ENCODE results near the gene ZBTB40. TPM values are rescaled to one million over a fixed set of nuclear protein-coding genes. Genes with fewer than 3 reads are reported as not detected.

The ZBTB40 gene
- total and polyA plus RNA-seq, 2 of the 13 experiments (the other 11 are each of a cell fraction or from before 2014, with no cell fraction given): 8.8 to 16.5 TPM

GRCh38 chr1:22414244-22414751, 37.4 kb upstream of the ZBTB40 start (continued):
- TF ChIP-seq DR1 (CRISPR knock-in tag; IDR thresholded peaks at IDR 0.05): no peak
- TF ChIP-seq SOX5 (CRISPR knock-in tag; IDR thresholded peaks at IDR 0.05; ENCODE audit: borderline replicate concordance): peak; percentile 91
- peak; percentile 50; the same call in 1 of the 2 replicates for TF ChIP-seq ZMYM4 (CRISPR knock-in tag; IDR thresholded peaks at IDR 0.05)
- TF ChIP-seq ATM (IDR thresholded peaks at IDR 0.05; ENCODE audit: borderline replicate concordance): no peak
- no peak for TF ChIP-seq GATA4 (IDR thresholded peaks at IDR 0.05; ENCODE audit: borderline replicate concordance, low read depth)
- TF ChIP-seq ZNF576 (CRISPR knock-in tag; IDR thresholded peaks at IDR 0.05): no peak
- 0 out of 2 replicates have a peak, but pooled peaks have one; percentile 44 for TF ChIP-seq ZNF547 (CRISPR knock-in tag; IDR thresholded peaks at IDR 0.05)
- TF ChIP-seq ZNF101 (CRISPR knock-in tag; IDR thresholded peaks at IDR 0.05; ENCODE audit: borderline replicate concordance, low read depth): no peak
- peak; percentile 15 for TF ChIP-seq TBL1XR1 (IDR thresholded peaks at IDR 0.05; ENCODE audit: borderline replicate concordance, low read length, partially characterized antibody)
- TF ChIP-seq, protein P1, sequence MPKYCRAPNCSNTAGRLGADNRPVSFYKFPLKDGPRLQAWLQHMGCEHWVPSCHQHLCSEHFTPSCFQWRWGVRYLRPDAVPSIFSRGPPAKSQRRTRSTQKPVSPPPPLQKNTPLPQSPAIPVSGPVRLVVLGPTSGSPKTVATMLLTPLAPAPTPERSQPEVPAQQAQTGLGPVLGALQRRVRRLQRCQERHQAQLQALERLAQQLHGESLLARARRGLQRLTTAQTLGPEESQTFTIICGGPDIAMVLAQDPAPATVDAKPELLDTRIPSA (CRISPR knock-in tag; IDR thresholded peaks at IDR 0.05; ENCODE audit: borderline replicate concordance): no peak
- TF ChIP-seq RAD51 (IDR thresholded peaks at IDR 0.05; ENCODE audit: borderline replicate concordance): no peak
- TF ChIP-seq, protein P2, sequence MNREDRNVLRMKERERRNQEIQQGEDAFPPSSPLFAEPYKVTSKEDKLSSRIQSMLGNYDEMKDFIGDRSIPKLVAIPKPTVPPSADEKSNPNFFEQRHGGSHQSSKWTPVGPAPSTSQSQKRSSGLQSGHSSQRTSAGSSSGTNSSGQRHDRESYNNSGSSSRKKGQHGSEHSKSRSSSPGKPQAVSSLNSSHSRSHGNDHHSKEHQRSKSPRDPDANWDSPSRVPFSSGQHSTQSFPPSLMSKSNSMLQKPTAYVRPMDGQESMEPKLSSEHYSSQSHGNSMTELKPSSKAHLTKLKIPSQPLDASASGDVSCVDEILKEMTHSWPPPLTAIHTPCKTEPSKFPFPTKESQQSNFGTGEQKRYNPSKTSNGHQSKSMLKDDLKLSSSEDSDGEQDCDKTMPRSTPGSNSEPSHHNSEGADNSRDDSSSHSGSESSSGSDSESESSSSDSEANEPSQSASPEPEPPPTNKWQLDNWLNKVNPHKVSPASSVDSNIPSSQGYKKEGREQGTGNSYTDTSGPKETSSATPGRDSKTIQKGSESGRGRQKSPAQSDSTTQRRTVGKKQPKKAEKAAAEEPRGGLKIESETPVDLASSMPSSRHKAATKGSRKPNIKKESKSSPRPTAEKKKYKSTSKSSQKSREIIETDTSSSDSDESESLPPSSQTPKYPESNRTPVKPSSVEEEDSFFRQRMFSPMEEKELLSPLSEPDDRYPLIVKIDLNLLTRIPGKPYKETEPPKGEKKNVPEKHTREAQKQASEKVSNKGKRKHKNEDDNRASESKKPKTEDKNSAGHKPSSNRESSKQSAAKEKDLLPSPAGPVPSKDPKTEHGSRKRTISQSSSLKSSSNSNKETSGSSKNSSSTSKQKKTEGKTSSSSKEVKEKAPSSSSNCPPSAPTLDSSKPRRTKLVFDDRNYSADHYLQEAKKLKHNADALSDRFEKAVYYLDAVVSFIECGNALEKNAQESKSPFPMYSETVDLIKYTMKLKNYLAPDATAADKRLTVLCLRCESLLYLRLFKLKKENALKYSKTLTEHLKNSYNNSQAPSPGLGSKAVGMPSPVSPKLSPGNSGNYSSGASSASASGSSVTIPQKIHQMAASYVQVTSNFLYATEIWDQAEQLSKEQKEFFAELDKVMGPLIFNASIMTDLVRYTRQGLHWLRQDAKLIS (CRISPR knock-in tag; IDR thresholded peaks at IDR 0.05): no peak
- no peak for TF ChIP-seq CENPX (CRISPR knock-in tag; IDR thresholded peaks at IDR 0.05)
- no peak for TF ChIP-seq MAZ (IDR thresholded peaks at IDR 0.05; ENCODE audit: borderline replicate concordance, low read depth, low read length)
- peak; percentile 37; the same call in 1 of the 2 replicates for TF ChIP-seq MAZ (CRISPR knock-in tag; IDR thresholded peaks at IDR 0.05; ENCODE audit: low read depth)
- TF ChIP-seq MED1 (CRISPR knock-in tag; IDR thresholded peaks at IDR 0.05): peak; percentile 74
- no peak for TF ChIP-seq HNRNPH1 (optimal IDR thresholded peaks at IDR 0.05; ENCODE audit: low read depth, low read length)
- TF ChIP-seq KLF15 (CRISPR knock-in tag; IDR thresholded peaks at IDR 0.05; ENCODE audit: borderline replicate concordance): no peak
- TF ChIP-seq, protein P3, sequence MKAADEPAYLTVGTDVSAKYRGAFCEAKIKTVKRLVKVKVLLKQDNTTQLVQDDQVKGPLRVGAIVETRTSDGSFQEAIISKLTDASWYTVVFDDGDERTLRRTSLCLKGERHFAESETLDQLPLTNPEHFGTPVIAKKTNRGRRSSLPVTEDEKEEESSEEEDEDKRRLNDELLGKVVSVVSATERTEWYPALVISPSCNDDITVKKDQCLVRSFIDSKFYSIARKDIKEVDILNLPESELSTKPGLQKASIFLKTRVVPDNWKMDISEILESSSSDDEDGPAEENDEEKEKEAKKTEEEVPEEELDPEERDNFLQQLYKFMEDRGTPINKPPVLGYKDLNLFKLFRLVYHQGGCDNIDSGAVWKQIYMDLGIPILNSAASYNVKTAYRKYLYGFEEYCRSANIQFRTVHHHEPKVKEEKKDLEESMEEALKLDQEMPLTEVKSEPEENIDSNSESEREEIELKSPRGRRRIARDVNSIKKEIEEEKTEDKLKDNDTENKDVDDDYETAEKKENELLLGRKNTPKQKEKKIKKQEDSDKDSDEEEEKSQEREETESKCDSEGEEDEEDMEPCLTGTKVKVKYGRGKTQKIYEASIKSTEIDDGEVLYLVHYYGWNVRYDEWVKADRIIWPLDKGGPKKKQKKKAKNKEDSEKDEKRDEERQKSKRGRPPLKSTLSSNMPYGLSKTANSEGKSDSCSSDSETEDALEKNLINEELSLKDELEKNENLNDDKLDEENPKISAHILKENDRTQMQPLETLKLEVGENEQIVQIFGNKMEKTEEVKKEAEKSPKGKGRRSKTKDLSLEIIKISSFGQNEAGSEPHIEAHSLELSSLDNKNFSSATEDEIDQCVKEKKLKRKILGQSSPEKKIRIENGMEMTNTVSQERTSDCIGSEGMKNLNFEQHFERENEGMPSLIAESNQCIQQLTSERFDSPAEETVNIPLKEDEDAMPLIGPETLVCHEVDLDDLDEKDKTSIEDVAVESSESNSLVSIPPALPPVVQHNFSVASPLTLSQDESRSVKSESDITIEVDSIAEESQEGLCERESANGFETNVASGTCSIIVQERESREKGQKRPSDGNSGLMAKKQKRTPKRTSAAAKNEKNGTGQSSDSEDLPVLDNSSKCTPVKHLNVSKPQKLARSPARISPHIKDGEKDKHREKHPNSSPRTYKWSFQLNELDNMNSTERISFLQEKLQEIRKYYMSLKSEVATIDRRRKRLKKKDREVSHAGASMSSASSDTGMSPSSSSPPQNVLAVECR (CRISPR knock-in tag; IDR thresholded peaks at IDR 0.05; ENCODE audit: borderline replicate concordance): peak; percentile 49; the same call in 1 of the 2 replicates
- TF ChIP-seq, protein P4, sequence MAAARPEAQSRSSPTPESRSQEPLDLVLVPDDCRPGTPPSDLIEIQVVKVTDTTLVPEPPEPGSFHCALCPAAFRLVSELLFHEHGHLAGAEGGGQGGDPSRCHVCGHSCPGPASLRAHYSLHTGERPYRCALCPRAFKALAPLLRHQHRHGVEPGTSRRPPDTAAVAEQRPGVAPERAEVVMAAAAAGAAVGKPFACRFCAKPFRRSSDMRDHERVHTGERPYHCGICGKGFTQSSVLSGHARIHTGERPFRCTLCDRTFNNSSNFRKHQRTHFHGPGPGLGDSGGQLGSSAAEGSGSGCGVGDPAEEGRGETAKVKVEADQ (CRISPR knock-in tag; IDR thresholded peaks at IDR 0.05; ENCODE audit: borderline replicate concordance): no peak

Data from HepG2 (cell line).